HG03097 (cell line): ENCODE measurements around the gene TDRD12.
"Not testable (repeated sequence)": the region's sequence is repeated elsewhere in the genome, so short reads cannot be mapped to it uniquely, and the experiment has no call there.

Experiments used
- ATAC-seq: cut with Tn5 transposase; IDR thresholded peaks from one replicate; pipeline ENCODE4 v1.9.1; 2021; ENCODE audit not compliant: unreplicated experiment, low FRiP score

The TDRD12 gene

DNA sequence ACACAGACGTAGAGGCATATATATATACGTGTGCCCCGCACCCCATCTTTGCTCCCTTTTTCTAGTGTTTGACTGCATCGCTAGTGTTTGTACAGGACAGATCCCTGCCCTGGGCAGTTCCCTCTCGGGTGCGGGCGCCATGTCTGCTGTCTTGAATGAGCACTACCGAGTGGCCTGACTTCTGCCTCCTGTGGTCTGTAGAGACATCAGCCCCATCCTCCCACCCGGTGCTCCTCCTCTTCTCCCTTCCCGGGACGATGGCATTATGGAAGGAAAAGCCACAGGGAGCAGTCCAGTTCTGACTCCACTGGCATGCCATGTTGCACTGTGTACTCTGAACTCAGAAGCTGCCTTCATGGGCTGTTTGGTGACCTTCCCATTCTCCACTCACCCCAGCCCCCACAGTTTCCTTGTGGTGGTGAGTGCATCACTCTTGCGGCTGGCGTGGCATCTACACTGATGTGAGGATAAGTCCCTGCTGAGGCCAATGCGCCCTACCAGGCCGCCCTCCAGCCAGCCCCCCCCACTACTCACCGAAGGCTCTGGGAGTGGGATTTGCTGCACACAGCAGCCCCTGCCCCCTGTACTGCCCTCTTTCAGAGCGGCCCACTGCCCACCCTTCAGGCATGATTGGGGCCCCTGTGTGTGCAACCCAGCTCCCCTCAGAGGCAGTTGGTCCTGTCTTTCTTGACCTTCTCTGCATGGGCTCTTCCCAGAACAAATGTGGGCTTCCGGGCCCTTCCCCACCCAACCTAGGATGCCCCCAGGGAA lies 25.2 kb downstream of the TDRD12 start:
- ATAC-seq: no peak

DNA sequence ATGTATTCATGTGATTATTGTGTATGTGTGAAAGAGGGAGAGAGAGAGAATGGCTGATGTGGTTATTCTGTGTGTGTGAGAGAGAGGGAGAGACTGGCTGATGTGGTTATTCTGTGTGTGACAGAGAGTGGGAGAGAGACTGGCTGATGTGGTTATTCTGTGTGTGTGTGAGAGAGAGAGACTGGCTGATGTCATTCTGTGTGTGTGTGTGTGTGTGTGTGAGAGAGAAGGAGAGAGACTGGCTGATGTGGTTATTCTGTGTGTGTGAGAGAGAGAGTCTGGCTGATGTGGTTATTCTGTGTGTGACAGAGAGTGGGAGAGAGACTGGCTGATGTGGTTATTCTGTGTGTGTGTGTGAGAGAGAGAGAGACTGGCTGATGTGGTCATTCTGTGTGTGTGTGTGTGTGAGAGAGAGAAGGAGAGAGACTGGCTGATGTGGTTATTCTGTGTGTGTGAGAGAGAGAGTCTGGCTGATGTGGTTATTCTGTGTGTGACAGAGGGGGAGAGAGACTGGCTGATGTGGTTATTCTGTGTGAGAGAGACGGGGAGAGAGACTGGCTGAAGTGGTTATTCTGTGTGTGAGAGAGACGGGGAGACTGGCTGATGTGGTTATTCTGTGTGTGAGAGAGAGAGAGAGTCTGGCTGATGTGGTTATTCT lies 26.2 kb downstream of the TDRD12 start:
- not testable (repeated sequence) for ATAC-seq

DNA sequence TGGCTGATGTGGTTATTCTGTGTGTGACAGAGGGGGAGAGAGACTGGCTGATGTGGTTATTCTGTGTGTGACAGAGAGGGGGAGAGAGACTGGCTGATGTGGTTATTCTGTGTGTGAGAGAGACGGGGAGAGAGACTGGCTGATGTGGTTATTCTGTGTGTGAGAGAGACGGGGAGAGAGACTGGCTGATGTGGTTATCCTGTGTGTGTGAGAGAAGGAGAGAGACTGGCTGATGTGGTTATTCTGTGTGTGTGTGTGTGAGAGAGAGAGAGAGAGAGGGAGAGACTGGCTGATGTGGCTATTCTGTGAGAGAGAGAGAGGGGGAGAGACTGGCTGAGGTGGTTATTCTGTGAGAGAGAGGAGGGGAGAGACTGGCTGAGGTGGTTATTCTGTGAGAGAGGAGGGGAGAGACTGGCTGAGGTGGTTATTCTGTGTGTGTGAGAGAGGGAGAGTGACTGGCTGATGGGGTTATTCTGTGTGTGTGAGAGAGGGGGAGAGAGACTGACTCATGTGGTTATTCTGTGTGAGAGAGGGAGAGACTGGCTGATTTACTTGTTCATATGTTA lies 27.1 kb downstream of the TDRD12 start:
- not testable (repeated sequence) for ATAC-seq

DNA sequence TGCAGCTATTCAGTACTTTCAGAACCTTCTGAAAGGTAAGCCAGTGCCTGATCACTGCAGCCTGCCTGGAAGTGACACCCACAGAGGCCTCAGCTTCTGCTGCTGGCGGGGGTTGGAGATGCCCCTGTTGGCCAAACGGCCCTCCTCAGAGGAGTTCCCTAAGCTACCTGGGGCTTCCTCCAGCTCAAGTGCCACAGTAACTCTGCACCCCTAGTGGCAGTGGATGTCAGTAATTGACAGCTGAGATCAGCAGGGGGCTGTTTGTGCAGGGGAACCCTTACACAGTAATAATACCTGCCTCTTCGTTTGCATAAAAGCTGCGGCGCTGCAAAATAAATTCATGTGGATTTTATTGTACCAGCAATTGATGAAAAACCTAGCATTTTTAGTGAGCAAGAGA lies 28.9 kb downstream of the TDRD12 start:
- ATAC-seq: no peak

DNA sequence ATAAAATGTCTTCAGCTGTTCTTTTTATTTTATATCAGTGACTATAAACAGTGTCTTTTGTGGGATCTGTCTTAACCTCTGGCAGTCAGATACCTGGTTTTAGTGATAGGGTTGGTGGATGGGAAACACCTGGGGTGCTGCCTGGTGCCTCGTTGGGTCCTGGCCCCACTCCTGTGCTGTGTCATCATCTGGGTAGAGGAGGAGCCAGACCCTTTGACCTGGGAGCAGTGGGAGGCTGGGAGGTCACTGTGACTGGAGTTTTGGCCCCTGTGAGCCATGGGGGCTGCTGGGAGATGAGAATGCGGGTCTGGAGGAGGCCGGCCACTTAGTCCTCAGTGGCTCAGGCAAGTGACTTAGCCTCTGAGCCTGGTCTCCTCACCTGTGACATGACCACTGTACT lies 29.4 kb downstream of the TDRD12 start:
- no peak for ATAC-seq

DNA sequence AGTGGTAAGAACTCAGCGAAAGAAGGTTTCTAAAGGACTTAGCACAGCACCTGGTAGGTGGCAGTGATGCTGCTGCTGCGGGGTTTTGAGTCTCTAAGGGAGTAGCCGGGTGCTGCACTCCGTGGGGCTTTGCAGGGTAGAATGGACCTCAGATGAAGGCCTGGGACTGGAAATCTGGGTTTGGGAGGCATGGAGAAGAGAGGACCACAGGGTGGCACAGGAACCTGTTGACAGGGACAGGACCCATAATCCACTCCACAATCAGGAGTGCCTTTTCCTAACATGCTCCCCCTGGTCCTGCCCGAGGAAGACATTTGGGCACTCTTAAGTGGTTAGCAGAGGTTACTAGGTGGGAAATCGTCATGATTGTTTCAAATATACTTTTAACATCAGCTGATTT lies 29.8 kb downstream of the TDRD12 start:
- no peak for ATAC-seq

DNA sequence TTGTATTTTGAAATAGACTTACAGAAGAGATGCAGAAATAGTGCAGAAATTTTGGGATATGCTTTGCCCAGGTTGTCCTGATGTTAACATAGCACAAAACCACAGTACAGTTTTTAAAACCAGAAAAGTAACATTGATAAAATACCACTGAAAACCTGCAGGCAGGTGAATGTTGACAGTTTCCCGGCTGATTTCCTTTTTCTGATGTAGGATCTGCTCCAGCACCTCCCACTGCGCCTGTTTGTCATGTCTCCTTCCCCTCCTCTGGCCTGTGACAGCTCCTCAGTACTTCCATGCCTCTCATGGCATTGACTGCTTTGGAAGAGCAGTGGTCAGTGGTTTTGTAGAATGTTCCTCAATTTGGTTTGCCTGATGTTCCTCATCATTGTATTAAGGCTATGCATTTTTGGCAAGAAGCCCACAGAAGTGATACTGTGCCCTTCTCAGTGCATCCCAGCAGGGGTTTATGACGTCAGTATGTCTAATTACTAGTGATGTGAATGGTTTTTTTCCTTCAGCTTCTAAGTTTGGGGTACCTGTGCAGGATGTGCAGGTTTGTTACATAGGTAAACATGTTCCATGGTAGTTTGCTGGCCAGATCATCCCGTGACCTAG lies 31.0 kb downstream of the TDRD12 start:
- no peak for ATAC-seq

DNA sequence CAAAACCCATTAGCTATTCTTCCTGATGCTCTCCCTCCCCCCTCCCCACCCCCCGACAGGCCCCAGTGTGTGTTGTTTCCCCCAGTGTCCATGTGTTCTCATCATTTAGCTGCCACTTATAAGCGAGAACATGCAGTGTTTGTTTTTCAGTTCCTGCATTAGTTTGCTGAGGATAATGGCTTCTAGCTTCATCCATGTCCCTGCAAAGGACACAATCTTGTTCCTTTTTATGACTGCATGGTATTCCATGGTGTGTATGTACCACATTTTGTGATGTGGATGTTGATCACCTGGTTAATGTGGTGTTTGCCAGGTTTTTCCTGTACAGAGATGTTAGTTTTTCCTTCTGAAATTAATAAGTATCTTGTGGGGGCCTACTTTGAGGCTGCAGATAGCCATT lies 31.5 kb downstream of the TDRD12 start:
- ATAC-seq: no peak

DNA sequence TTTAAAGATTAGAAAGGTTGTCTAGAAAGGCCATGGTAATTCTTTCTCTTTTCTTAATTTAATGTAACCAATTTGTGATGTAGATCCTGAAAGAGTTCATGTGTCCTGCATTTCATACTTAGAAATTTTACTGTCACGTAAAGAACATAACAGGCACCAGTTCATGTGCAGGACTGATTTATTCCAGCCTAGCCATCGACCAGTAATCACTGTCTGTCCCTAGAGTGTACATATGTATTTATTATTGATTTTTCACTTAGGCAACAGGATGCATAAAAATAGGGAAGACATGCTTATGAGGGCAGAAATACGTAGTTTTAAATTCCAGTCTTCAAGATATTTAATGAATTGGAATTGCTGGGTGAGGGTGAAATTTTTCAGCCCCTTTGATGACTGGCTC lies 37.6 kb downstream of the TDRD12 start:
- no peak for ATAC-seq

DNA sequence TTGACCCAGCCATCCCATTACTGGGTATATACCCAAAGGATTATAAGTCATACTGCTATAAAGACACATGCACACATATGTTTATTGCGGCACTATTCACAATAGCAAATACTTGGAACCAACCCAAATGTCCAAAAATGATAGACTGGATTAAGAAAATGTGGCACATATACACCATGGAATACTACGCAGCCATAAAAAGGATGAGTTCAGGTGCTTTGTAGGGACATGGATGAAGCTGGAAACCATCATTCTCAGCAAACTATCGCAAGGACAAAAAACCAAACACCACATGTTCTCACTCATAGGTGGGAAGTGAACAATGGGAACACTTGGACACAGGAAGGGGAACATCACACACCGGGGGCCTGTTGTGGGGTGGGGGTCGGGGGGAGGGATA lies 45.8 kb downstream of the TDRD12 start:
- not testable (repeated sequence) for ATAC-seq

DNA sequence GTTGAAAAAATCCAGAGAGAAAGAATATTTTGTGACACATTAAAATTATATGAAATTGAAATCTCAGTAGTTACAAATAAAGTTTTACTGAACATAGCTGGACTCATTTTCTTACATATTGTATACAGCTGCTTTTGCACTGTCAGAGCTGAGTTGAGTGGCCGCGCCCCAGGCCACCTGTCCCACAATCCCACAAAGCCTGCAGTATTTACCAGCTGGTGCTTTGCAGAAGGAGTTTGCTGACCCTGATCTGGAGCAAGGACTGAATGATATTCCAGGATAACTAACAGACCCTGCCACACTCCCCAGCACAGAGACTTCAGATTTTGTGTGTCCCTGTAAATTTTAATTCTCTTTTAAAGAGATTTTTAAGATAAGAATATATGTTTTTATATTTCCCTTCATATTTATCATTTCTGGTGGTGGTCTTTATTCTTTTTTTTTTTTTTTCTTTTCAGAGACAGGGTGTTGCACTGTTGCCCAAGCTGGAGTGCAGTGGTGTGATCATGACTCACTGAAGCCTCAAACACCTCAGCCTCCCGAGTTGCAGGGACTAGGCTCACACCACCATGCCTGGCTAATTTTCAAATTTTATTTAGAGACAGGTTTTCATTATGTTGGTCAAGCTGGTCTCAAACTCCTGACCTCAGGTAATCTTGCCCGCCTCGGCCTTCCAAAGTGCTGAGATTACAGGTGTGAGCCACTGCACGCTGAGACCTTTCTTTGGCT lies 48.5 kb downstream of the TDRD12 start:
- no peak for ATAC-seq

DNA sequence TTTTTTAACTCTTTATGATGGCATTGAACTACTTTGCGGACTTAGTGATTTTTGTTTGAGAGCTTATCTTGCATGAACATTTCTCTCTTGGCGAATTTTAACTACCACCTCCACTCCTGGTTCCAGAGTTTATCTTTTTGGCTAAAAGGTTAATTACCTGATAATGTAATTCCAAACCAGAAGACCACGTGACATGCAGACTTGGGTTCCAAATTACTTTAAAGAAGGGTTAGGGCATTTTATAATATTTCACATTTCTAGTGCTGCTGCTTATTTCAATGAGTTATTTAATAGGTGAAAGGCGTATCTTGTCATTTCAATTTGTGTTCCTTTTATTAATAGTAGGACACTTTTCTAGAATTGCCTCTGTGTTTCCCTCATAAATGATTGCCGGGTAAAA lies 52.0 kb downstream of the TDRD12 start:
- no peak for ATAC-seq

DNA sequence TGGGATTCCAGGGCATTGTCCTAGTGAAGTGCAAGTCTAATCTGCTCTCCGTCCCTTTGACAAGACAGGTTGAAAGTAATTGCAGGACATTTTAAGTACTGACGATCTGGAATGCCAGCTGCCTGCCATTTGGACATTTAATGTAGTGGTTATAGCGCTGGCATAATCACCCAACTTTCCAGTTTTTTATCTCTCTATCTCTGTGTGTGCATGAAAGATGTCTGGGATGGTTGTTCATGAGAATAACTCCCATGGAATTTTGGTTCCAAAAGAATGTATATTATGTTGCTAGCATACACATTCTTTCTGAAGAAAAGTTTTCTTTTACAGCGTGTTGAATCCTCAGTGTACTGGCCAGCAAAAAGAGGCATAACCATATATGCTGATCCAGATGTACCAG lies 53.6 kb downstream of the TDRD12 start:
- ATAC-seq: no peak

DNA sequence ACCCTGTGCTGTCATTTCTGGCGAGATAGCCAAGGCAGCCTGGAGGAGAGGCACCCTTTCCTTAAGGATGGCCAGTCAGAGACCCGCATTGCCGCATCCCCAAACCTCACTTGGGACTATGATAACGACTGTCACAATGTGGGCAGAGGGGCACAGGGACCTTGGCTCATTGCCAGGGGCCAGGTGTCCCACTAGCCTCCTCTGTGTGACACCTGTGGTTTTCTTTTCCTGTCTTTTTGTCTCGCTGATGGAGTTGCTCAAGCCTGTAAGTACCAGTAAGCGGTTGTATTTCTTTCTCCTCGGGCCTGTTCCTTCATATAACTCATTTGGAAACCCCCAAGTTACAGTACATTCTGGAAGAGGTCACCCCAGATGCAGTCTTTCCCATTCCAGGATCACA lies 59.5 kb downstream of the TDRD12 start:
- no peak for ATAC-seq

DNA sequence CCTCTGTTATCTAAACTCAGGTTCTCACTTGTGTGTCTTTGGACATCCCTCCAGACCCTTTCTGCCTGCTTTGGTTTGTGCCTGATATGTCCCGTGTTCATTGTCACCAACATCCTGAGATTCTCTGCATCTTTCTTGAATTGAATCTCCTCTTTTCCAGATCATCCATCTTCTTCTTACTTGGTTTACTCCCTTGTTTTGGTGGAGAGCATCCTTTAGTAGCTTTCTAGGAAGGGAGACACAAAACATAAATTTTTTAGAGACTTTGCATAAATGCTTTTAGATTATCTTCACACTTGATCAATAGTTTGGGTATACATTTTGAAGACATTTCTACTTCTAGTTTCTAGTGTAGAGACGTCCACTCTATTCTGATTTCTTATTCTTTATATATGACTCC lies 61.7 kb downstream of the TDRD12 start:
- ATAC-seq: no peak

DNA sequence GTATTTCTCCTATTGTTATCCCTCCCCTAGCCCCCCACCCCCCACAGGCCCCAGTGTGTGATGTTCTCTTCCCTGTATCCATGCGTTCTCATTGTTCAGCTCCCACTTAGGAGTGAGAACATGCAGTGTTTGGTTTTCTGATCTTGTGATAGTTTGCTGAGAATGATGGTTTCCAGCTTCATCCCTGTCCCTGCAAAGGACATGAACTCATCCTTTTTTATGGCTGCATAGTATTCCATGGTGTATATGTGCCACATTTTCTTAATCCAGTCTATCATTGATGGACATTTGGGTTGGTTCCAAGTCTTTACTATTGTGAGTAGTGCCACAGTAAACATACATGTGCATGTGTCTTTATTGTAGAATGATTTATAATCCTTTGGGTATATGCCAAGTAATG lies 62.5 kb downstream of the TDRD12 start:
- not testable (repeated sequence) for ATAC-seq

DNA sequence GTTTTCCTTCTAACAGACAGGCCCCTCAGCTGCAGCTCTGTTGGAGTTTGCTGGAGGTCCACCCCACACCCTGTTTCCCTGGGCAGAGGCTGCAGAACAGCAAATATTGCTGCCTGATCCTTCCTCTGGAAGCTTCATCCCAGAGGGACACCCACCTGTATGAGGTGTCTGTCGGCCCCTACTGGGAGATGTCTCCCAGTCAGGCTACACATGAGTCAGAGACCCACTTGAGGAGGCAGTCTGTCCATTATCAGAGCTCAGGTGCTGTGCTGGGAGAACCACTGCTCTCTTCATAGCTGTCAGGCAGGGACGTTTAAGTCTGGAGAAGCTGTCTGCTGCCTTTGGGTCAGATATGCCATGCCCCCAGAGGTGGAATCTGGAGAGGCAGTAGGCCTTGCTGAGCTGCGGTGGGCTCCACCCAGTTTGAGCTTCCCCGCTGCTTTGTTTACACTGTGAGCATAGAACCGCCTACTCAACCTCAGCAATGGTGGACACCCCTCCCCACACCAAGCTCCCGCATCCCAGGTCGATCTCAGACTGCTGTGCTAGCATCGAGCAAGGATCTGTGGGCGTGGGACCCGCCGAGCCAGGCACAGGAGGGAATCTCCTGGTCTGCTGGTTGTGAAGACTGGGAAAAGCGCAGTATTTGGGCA lies 67.7 kb downstream of the TDRD12 start:
- ATAC-seq: not testable (repeated sequence)

DNA sequence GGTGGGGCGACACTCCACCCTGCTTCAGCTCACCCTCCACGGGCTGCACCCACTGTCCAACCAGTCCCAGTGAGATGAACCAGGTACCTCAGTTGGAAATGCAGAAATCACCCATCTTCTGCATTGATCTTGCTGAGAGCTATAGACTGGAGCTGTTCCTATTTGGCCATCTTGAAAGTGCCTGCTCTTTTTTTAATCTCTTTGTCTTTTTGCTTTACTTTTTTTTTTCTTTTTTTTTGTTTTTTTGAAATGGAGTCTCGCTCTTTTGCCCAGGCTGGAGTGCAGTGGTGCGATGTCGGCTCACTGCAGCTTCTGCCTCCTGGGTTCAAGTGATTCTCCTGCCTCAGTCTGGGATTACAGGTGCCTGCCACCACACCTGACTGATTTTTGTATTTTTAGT lies 68.3 kb downstream of the TDRD12 start:
- ATAC-seq: not testable (repeated sequence)

DNA sequence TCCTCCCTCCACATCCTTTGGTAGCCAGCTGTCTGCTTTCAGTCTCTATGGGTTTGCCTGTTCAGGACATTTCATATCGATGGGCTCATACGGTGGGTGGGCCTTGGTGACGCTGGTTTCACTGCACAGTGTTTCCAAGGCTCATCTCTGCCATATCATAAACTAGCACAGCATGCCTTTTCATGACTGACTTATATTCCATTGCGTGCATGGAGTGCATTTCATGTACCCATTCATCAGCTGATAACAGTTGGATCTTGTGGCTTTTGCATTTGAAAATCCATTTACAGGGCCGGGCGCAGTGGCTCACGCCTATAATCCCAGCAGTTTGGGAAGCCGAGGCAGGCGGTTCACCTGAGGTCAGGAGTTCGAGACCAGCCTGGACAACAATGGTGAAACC lies 69.9 kb downstream of the TDRD12 start:
- ATAC-seq: no peak

DNA sequence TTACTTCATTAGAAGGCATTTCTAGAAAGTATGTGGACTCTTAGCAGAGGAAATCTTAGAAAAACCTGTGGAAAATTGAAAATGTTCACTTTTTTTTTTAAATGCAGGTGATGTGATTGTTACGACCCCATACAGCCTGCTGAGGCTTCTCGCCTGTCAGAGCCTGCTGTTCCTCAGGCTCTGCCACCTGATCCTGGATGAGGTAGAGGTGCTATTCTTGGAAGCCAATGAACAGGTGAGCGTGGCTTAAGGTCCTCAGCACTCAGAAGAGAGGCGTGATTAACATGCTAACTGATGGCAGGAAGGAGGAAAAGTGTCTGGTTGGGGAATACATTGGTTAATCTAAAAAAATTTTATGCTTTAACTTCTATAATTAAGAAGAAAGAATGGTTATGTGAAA lies 78.6 kb downstream of the TDRD12 start:
- no peak for ATAC-seq
